GM19463 (cell line): Measurements from ENCODE around the gene LAMA2.
"Not testable (repeated sequence)": the region's sequence is repeated elsewhere in the genome, so short reads cannot be mapped to it uniquely, and the experiment has no call there.

Experiments used
- ATAC-seq: cut with Tn5 transposase; IDR thresholded peaks from one replicate; pipeline ENCODE4 v1.9.1; 2021; ENCODE audit warnings: mild to moderate bottlenecking, moderate library complexity; ENCODE audit not compliant: unreplicated experiment

The LAMA2 gene

DNA sequence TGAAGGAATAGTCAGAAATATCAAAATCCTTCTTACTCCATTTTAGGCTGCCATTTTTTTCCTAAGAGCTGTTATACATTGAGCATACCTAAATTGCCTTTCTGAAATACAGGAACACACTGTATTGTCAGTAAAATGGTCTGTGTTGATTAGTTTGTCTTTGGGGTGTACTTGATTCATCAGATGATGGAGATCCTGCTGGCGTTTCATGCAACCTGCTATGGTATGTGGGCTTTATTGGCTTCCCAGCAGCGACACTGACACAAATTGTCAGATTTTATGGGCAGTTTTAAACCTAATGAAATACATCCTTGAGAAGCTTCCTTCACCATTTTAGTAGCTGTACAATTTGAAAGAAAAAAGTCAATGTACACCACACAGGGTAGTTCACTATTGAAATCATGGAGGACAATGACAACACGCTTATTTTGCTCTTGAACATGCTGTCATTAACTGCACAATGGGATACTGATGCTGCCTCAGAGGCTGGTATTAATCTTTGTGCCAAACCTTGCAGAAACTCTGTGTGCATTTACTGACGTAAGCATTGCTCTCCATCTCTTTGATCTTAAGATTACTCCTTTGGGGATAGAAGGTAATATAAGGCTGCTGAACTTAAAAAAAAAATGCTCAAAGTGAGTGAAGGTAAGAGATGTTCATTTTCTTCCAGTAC, 124.9 kb downstream of the LAMA2 start:
- no peak for ATAC-seq

DNA sequence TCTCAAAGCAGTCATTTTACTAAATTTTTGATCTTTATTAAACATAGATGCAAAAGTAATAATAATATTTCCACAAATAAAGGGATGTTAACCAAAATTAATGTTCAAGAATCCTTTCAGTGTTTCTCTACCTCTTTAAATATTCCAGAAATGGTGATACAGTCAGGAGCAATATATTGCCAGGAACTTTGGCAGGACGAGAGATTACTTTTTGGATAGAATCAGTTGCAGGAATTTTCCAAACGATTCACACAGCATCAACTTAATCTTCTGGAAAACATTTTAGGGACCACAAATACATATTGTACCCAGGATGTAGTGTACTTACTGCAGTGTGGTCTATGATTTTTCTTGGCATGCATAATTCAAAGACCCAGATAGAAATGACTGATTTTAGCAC, 125.7 kb downstream of the LAMA2 start:
- ATAC-seq, result no peak

DNA sequence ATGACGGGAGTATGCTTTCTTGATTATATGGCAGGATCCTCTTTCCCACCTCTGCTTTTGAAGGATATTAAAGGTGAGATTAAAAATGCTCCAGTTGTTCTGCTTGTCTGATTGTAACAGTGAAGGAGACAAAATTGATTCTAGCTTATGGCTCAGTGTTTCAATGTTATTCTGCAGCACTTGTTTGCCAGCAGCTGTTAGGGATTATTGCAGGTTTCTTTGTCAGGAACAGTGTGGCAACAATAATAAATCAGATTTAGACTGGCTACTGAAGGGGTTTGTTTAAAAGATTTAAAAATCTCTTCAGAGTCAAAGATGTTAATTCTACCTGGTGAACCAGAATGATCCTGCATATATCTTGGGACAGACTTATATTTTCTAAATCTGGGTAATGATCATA, 126.9 kb downstream of the LAMA2 start:
- ATAC-seq, result no peak

DNA sequence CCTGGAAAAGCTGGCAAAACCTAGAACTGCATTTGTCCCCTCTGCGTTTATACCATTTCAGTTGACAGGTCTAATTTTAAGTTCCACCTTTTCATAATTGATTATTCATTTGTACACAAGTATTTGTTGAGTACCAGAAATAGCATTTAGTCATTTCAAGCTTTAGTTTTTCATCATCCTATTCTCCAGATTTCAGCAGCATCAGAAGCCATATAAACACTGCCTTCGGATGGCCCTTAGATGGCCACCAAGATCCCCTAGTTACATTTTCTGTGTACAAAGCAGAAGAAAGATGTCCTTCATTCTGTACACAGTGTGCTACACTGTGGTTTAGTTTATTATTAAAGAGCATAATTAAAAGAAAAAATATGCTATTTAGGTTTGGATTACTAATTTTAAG, 131.4 kb downstream of the LAMA2 start:
- no peak for ATAC-seq

DNA sequence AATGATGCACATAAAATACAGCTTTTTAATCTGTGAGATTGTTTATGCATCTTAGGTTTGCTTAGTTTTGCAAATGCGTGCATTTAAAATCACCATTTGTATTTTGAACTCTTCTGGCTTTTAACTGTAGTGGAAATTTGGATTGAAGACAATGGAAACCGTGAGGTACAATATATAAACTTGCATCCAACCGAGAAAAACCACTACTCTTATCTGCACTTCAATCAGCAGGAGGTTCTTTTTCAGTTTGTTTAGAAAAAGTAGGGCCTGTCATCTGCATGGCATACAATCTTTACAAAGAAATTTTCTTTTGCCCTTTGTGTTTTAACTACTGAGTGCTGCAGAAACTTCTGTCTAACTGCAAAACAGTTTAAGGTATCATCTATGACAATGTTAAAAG, 132.8 kb downstream of the LAMA2 start:
- ATAC-seq, result no peak

DNA sequence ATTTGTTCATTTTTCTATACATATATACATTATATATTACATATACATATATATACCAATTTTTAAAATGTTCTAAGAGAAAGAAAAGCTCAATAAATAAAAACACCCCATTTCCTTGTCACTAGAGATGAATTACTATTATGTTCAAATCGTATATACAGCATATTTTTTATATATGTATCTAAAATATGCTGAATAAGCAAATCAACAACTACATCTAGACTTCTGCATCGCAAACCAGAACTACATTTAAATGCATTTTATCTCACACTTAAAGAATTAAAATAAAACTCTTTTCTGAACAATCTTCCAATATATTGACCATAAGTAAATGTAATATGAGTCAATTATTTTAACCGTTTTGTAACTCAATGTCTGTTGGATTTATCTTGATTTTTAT, 133.9 kb downstream of the LAMA2 start:
- ATAC-seq, result no peak

DNA sequence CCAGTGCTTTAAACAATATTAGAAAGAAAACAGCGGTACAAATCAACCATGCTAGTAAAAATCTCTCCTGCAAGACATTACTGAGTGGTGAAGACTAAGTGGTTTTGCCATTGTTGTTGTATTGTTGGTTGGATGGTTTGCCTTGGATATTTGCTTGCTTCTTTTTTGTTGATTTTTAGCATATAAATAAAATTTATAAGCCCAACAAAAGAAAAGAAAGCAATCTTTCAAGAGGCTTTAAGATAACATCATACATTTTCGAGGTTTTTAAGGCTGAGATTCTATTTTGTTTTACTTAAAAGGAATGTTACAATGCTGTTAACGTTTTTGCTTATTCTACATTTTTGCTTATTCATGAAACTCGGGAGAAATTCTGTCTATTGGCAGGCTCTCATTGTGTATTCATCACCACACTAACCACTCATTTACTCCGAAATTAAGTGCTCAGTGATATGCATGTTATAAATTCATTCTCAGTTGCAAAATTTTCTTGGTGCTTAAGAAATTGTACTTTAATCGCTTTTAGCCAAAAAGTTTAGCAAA, 139.1 kb downstream of the LAMA2 start:
- ATAC-seq, result no peak

DNA sequence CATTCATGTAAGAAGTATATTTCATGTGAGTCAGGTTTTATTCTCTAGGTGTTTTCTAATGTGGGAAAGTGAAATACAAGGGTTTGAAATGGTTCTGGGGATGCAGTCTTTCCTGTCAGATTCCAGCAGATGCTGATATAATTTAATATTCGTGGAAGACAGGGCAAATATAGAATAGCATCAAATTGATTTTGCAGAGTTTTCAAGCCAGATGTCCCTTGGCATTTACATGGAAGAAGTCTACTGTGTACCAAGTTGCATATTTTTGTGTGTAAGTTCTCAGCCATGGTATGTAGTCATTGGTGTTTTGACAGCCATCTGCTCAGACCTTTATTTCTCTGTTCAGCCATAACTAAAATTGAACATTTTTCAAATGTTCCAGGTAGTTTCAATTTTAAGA, 143.7 kb downstream of the LAMA2 start:
- ATAC-seq, result no peak

DNA sequence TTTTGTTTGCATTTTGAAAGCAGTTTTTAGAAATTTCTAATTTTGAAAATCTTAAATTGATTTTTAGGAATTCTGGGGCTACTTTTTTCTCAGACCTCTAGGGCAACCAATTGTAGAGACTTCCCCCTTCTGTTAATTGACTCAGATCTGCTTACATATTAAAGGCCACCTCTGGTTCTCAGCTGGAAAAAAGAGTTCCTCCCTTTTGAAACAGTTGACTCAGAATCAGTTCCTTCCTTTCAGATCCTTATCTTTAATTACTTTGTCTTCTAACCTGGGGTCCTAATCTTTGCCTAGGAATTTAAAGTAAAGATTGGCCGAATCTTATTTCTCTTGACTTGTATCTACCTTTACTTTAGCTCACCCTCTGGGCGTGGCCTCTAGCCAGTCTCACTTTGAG, 146.8 kb downstream of the LAMA2 start:
- no peak for ATAC-seq

DNA sequence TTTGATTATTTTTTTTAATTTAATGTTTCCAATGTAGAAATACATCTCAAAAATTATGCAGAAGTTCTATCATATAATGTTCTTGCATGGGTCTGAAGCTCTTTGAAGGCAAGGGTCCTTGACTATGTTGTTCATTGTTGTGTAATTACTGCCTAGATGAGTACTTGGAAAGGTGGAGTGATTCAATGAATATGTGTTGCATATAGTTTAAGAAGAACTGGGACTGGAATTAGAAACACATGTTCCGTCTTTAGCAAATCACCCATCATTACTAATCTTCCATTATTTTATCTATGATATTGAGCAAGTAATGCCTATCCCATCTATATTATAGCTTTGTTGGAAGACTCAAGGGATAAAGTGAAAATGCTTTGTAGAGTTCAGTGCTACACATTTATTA, 147.3 kb downstream of the LAMA2 start:
- ATAC-seq, result no peak

DNA sequence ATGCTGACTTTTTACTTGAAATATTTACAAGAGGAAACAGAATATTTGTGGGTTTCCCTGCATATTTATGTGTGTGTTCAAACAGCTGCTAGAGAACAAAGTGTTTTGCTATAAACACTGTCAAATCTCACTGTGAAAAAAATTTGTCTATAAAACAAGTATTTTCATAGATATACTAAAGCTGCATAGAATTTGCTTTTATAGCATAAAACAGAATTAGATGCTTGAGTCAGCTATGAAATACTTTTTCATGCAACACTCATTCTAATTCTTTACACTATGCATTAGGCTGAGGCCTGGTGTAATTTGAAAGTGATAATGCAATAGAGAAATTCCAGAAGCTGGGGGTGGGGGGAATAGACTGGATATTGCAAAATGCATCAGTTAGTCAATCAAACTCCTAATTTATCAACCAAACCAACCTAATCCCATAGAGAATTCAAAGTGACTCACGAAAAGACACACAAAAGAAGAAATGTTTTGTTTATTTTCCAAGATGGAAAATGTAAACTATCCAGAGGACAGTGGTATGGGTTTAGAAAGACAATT, 148.2 kb downstream of the LAMA2 start:
- ATAC-seq, result no peak

DNA sequence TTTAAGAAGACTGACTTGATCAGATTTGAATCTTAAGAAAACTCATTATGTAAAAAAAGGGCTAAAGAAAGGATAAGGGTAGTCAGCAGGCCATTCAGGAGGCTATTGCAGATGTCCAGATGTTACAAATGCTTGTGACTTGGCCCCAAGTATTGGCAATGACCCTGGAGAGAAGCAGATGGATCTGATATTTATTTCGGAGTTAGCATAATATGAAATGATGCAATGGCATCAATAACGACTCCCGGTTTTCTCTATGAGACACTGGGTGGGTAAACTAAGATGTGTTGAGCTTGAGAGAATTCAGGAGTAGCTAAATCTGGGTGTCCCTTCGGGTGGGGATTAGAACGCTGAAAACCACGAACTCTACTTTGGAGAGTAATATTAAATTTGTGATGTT, 149.7 kb downstream of the LAMA2 start:
- ATAC-seq, result no peak

DNA sequence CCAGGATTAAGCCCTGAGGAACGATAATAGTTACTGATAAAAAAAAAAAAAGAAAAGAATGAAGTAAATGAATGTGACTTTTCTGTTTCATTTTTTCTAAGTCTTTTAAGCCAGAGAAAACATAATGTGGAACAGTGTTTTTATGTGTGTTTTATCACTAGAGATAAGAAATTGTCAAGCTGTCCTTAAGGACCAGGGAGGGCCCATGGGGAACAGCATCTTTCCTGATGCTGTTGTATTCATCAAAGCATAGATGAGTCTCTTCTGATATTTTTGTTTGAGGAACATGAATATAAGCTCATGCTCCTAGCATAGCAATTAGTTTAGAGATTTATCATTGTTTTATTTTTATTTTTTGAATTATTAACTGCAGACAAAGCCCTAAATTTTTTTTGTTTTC, 150.2 kb downstream of the LAMA2 start:
- no peak for ATAC-seq

DNA sequence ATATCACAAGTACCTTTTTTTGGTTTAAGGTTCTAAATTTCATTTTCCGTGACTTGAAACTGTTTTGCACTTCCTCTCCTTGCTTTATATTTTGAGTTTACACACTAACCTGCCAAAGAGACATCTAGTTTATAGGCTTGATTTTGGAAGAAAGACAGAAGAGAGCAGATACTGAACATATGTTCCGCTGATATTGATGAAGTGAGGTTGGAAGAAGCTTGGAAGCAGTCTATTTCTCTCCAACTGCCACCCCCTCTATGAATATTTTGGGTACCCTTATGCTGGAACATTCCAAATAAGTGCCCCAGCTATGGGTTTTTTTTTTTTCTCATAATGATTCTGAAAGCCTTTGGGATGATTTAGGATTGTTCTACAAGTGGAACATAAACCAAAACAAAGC, 150.6 kb downstream of the LAMA2 start:
- ATAC-seq, result no peak

DNA sequence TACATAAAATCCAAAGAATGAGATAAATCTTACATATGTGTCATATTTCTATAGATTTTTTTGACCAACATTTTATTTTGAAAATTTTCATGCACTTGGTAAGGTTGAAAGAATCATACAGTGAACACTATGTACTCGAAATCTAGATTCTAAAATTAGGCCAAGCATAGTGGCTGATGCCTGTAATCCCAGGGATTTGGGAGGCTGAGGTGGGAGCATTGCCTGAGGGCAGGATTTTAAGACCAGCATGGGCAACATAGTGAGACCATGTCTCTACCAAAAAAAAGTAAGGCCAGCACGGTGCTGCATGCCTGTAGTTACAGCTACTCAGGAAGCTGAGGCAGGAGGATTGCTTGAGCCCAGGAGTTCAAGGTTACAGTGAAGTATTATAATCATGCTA, 158.6 kb downstream of the LAMA2 start:
- no peak for ATAC-seq

DNA sequence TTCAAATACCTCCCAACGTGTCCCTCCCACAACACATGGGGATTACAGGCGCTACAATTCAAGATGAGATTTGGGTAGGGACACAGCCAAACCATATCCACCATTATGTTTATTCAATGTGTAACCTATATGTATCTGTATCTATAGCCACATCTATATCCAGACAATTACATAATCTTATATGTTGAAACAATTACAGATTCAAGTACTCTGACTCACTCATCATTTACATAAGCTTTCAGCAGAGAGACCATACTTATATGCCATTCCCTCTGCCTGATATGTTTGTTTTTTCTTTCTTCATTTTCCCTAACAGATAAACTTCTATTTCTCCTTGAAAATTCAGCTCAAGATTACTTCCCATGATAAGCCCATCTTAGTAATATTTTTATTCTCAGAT, 163.6 kb downstream of the LAMA2 start:
- ATAC-seq, result no peak

DNA sequence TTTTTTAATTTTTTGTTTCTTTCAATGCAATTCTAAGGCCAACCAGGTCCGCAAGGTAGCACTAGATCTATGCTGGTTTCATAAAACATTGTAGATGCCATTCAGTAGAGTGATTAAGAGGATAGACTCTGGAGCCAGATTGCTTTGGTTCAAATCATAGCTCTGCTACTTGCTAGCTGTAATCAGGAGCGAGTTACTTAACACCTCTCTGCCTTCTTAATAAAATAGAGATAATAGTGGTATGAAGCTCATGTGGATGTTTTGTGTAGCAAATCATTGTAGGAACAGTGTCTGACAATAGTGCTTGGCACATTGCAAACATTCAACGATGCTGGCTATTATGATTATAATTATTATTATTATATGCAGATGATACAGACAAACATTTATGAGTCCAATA, 164.9 kb downstream of the LAMA2 start:
- no peak for ATAC-seq

DNA sequence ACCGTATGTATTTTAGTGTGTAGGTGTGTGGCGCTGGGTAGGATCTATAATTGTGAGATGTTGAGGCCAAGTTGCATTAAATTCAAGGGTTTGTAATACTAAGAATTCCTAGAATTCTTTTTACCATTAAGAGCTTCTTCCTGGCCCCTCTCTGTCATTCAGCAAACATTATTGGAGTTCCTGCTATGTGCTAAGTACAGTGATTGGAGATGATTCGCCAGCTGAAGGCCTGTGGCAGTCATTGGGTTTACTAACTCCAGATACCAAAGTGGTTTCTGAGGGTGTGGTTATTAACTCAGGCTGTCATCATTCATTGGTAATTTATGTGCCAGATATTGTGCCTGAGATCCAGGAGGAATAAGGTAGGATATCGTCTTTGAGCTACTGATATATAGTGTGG, 167.1 kb downstream of the LAMA2 start:
- no peak for ATAC-seq

DNA sequence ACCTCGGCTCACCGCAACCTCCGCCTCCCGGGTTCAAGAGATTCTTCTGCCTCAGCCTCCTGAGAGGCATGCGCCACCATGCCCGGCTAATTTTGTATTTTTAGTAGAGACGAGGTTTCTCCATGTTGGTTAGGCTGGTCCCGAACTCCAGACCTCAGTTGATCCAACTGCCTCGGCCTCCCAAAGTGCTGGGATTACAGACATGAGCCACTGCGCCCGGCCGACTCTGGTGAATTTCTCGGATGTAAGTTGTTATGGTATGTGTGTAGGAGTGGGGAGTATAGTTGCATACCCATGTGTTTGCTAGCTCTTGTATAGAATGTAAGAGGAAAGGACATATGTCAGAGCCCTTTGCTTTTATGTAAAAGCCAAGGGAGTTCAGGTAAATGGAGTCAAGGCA, 170.2 kb downstream of the LAMA2 start:
- not testable (repeated sequence) for ATAC-seq

DNA sequence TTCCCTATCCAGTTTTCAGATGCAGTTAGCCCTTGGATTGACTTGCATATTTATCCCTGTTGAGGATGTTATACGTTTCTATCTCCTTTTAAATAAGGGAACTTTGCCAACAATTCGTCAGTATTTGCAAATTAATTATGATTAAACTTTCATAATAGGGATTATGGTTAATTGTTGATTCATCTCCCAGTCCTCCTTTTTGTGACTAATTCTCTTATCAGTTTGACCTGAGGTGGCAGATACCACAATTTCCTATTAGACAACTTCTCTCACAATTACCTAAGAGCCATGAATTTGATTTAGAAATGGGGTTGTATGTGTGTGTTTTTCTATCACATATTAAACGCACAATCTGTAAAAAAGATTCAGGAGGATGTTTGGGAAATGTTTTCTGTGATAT, 172.9 kb downstream of the LAMA2 start:
- no peak for ATAC-seq

DNA sequence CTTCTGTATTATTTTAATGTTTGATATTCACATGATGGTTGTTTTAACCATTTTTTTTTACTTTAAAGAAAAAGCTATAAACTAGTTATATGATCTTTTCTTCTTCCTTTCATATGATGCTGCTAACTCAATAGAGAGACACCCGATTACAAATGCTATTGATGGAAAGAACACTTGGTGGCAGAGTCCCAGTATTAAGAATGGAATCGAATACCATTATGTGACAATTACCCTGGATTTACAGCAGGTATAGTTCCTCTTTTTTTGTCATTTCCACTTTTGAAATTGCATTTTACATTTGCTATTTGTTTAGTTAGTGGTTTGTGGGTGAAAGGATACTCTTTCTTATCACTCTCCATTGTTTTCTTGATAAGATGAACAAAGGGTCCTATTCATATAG, 176.7 kb downstream of the LAMA2 start:
- ATAC-seq, result no peak

DNA sequence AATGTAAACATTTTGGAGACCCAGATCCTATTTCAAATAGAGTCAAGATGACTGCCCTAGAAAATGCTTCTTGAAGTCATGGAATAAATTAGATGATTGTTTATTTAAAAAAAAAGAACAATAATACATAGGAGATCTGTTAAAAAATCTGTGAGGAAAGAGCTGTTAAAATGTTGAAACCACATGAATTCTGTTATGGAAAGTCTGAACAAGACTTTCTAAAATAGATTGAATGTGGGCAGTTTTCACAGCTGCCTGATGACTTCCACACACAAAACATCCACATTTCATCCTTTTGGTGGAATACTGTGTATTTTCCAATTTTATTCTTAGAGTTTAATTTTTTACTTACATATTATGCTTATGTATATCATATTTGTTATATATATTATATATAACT, 186.1 kb downstream of the LAMA2 start:
- no peak for ATAC-seq

DNA sequence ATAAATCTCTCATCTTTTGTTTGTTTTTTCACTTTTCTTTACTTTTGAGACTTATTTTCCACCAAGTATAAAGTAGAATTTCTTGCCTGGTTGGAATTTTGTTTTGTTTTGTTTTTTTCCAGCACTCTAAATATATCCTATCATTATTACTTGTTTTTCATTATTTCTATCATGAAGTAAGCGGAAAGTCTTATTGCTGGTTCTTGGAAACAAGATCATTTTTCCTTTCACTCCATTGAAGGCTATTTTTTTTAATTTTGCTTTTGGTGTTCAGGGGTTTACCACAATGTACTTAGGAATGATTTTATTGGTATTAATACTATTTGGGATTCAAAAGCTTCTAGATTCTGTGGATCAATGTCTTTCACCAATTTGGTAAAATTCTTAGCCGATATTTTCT, 190.1 kb downstream of the LAMA2 start:
- no peak for ATAC-seq
